T-helper 17 cell (primary cell): ENCODE results near the gene ITGB2. TPM values are rescaled to one million over a fixed set of nuclear protein-coding genes. Genes with fewer than 3 reads are reported as not detected.

Experiments used
- ATAC-seq: fragments of 150-1000 bp; cut with Tn5 transposase; 2 replicates; pipeline ENCODE4 v1.10.0; 2021; ENCODE audit warnings: mild to moderate bottlenecking, moderate library complexity
- DNase-seq, 3 donors: peaks; one replicate each; pipeline versions ENCODE4 v3.0.0 to v3.0.0-alpha.2; 2020 to 2021
- H3K9me3 ChIP-seq: one replicate; pipeline ENCODE4 v1.7.0; 2013; ENCODE audit warnings: low read length, mild to moderate bottlenecking; ENCODE audit not compliant: control insufficient read depth, poor library complexity, severe bottlenecking
- H3K27ac Mint-ChIP-seq: one replicate; pipeline ENCODE4 v1.8.0; 2022; ENCODE audit warnings: mild to moderate bottlenecking, moderate library complexity, mixed read lengths
- H3K27me3 Mint-ChIP-seq: one replicate; pipeline ENCODE4 v1.8.0; 2022; ENCODE audit warnings: mixed read lengths
- H3K36me3 Mint-ChIP-seq: one replicate; pipeline ENCODE4 v1.8.0; 2022; ENCODE audit warnings: low read depth, mixed read lengths
- H3K4me1 Mint-ChIP-seq: one replicate; pipeline ENCODE4 v1.8.0; 2022; ENCODE audit warnings: mild to moderate bottlenecking, mixed read lengths
- H3K4me3 Mint-ChIP-seq: one replicate; pipeline ENCODE4 v1.8.0; 2022; ENCODE audit warnings: mild to moderate bottlenecking, moderate library complexity, mixed read lengths
- total RNA-seq, 4 donors: library from RNA in 2 of 4; stranded (reverse) in 2 of 4; gene quantifications; one replicate each; pipeline ENCODE4 v1.2.3 and lab custom pipeline; 2022 to 2026

ITGB2 gene
- total RNA-seq (100 to 1,000 TPM; 248 to 359 TPM), total RNA-seq (lab: John Stamatoyannopoulos, UW) (242 to 441 reads per million in 2 donors)

- no peaks in the 10 kb centered on the region for H3K27me3 Mint-ChIP-seq
- peak within 1 kb of the TSS; percentile 96 for H3K27ac Mint-ChIP-seq
- H3K36me3 Mint-ChIP-seq: peaks cover 4% of the 10 kb centered on the region
- H3K4me3 Mint-ChIP-seq: peak within 1 kb of the TSS; percentile 100
- no peaks in the 10 kb centered on the region for H3K9me3 ChIP-seq
- DNase-seq: no peak
- peaks cover 66% of the 10 kb centered on the region for H3K4me1 Mint-ChIP-seq
- peak; percentile 65 for ATAC-seq
These were observed at the start of gene ITGB2 for GRCh38 chr21:44920694-44921604. Gene ITGB2, minus strand, starts transcription at chr21:44920899. Its CDS starts 10,117 bp downstream, at chr21:44910782.

- Mint-ChIP-seq H3K27me3 (no peaks in the 10 kb centered on the region), H3K36me3 (no peaks in the 10 kb centered on the region), H3K27ac (no peak overlapping the region), H3K4me3 (no peak overlapping the region), H3K4me1 (peaks cover 14% of the 10 kb centered on the region)
- ATAC-seq: peak; percentile 29
- no peak for DNase-seq
- no peaks in the 10 kb centered on the region for H3K9me3 ChIP-seq
These were observed 49.4 kb upstream of the ITGB2 start for GRCh38 chr21:44969931-44970755.

- H3K4me1 Mint-ChIP-seq: peaks cover 21% of the 10 kb centered on the region
- H3K27me3 Mint-ChIP-seq: no peaks in the 10 kb centered on the region
- H3K27ac Mint-ChIP-seq: no peak overlapping the region
- no peaks in the 10 kb centered on the region for H3K36me3 Mint-ChIP-seq
- H3K9me3 ChIP-seq: no peaks in the 10 kb centered on the region
- DNase-seq: no peak
- no peak for ATAC-seq
- H3K4me3 Mint-ChIP-seq: no peak overlapping the region
These were observed 48.5 kb upstream of the ITGB2 start for GRCh38 chr21:44969066-44969670.

- Mint-ChIP-seq H3K27ac (no peak overlapping the region), H3K36me3 (no peaks in the 10 kb centered on the region), H3K4me3 (peak overlapping the region; percentile 19), H3K27me3 (no peaks in the 10 kb centered on the region), H3K4me1 (peaks cover 26% of the 10 kb centered on the region)
- ATAC-seq: no peak
- H3K9me3 ChIP-seq: no peaks in the 10 kb centered on the region
- DNase-seq: no peak
These were observed 46.7 kb upstream of the ITGB2 start for GRCh38 chr21:44967082-44968047.

GRCh38 chr21:44966135-44967081, 45.7 kb upstream of the ITGB2 start:
- peaks cover 26% of the 10 kb centered on the region for H3K4me1 Mint-ChIP-seq
- no peak overlapping the region for H3K4me3 Mint-ChIP-seq
- no peaks in the 10 kb centered on the region for H3K36me3 Mint-ChIP-seq
- DNase-seq (no peak), ATAC-seq (no peak)
- no peaks in the 10 kb centered on the region for H3K27me3 Mint-ChIP-seq
- no peaks in the 10 kb centered on the region for H3K9me3 ChIP-seq
- no peak overlapping the region for H3K27ac Mint-ChIP-seq

- peak; percentile 63 for ATAC-seq
- Mint-ChIP-seq H3K27ac (peak overlapping the region; percentile 2), H3K36me3 (no peaks in the 10 kb centered on the region), H3K27me3 (no peaks in the 10 kb centered on the region), H3K4me1 (peaks cover 28% of the 10 kb centered on the region), H3K4me3 (peak overlapping the region; percentile 89)
- H3K9me3 ChIP-seq: no peaks in the 10 kb centered on the region
- no peak for DNase-seq
These were observed 44.7 kb upstream of the ITGB2 start for GRCh38 chr21:44965251-44966022.

- no peaks in the 10 kb centered on the region for H3K27me3 Mint-ChIP-seq
- H3K36me3 Mint-ChIP-seq: no peaks in the 10 kb centered on the region
- H3K4me3 Mint-ChIP-seq: peak overlapping the region; percentile 33
- peaks cover 29% of the 10 kb centered on the region for H3K4me1 Mint-ChIP-seq
- DNase-seq: no peak
- no peaks in the 10 kb centered on the region for H3K9me3 ChIP-seq
- no peak for ATAC-seq
- peak overlapping the region; percentile 6 for H3K27ac Mint-ChIP-seq
These were observed 43.7 kb upstream of the ITGB2 start for GRCh38 chr21:44964381-44964780.

GRCh38 chr21:44962403-44962966, 41.8 kb upstream of the ITGB2 start:
- H3K4me1 Mint-ChIP-seq: peaks cover 30% of the 10 kb centered on the region
- H3K9me3 ChIP-seq: no peaks in the 10 kb centered on the region
- no peak for ATAC-seq
- DNase-seq: no peak
- H3K27me3 Mint-ChIP-seq: no peaks in the 10 kb centered on the region
- no peak overlapping the region for H3K4me3 Mint-ChIP-seq
- H3K27ac Mint-ChIP-seq: no peak overlapping the region
- H3K36me3 Mint-ChIP-seq: no peaks in the 10 kb centered on the region

- Mint-ChIP-seq H3K4me3 (no peak overlapping the region), H3K27ac (peak overlapping the region; percentile 69), H3K27me3 (no peaks in the 10 kb centered on the region), H3K36me3 (no peaks in the 10 kb centered on the region), H3K4me1 (peaks cover 30% of the 10 kb centered on the region)
- ATAC-seq (no peak), DNase-seq (no peak)
- H3K9me3 ChIP-seq: no peaks in the 10 kb centered on the region
These were observed 39.7 kb upstream of the ITGB2 start for GRCh38 chr21:44960141-44961092.
